Fibroblast of lung (primary cell): ENCODE data around the gene LRIT1. TPM values are rescaled to one million over a fixed set of nuclear protein-coding genes. Genes with fewer than 3 reads are reported as not detected.

Source experiments
- DNase-seq, 2 donors: peaks; one replicate each; pipeline versions ENCODE4 v3.0.0 to v3.0.0-alpha.2; 2010; ENCODE audit warnings: low read depth in 2 of 2
- H2AFZ ChIP-seq: 2 replicates; pipeline ENCODE4 v1.5.1; 2012; ENCODE audit warnings: low read length, control low read depth, inconsistent platforms
- H3K27ac ChIP-seq: 2 replicates; pipeline ENCODE4 v1.5.1; 2011; ENCODE audit warnings: low read length, control low read depth; ENCODE audit not compliant: insufficient read depth
- H3K27me3 ChIP-seq: 2 replicates; pipeline ENCODE4 v1.5.1; 2011; ENCODE audit warnings: mild to moderate bottlenecking, low read length; ENCODE audit not compliant: control insufficient read depth, insufficient read depth
- H3K36me3 ChIP-seq: 2 replicates; pipeline ENCODE4 v1.5.1; 2011; ENCODE audit warnings: low read length; ENCODE audit not compliant: control insufficient read depth, insufficient read depth
- H3K4me1 ChIP-seq: 2 replicates; pipeline ENCODE4 v1.5.1; 2011; ENCODE audit warnings: low read length; ENCODE audit not compliant: control insufficient read depth, insufficient read depth; ENCODE audit errors: extremely low read depth
- H3K4me2 ChIP-seq: 2 replicates; pipeline ENCODE4 v1.5.1; 2011; ENCODE audit warnings: low read length, control low read depth; ENCODE audit not compliant: insufficient read depth; ENCODE audit errors: extremely low read depth
- H3K4me3 ChIP-seq, 4 experiments: fragments of 200-600 bp in 1 of 4; sonication (generic) in 1 of 4; replicated peaks in 1 of 4; 2 replicates each; pipeline ENCODE4 v1.5.1; 2011 to 2016; ENCODE audit warnings: low read length in 4 of 4, low read depth in 3 of 4, mild to moderate bottlenecking in 3 of 4, control low read depth in 2 of 4, inconsistent platforms in 1 of 4, mixed read lengths in 1 of 4; ENCODE audit not compliant: insufficient read depth in 1 of 4; ENCODE audit errors: control extremely low read depth in 1 of 4
- H3K79me2 ChIP-seq: 2 replicates; pipeline ENCODE4 v1.5.1; 2012; ENCODE audit warnings: mild to moderate bottlenecking, low read length, inconsistent platforms; ENCODE audit not compliant: control insufficient read depth, insufficient read depth
- H3K9ac ChIP-seq: 2 replicates; pipeline ENCODE4 v1.5.1; 2011; ENCODE audit warnings: mild to moderate bottlenecking, low read length, control low read depth; ENCODE audit not compliant: insufficient read depth
- H3K9me3 ChIP-seq: 2 replicates; pipeline ENCODE4 v1.5.1; 2012; ENCODE audit warnings: low read depth, low read length; ENCODE audit not compliant: control insufficient read depth, insufficient read depth
- H4K20me1 ChIP-seq: 2 replicates; pipeline ENCODE4 v1.5.1; 2011; ENCODE audit warnings: low read length; ENCODE audit not compliant: control insufficient read depth, insufficient read depth; ENCODE audit errors: extremely low read depth
- CTCF ChIP-seq, 2 donors: IDR thresholded peaks in 1 of 2; conservative IDR thresholded peaks in 1 of 2; 1 replicate in 1 of 2; 2 replicates in 1 of 2; pipeline ENCODE4 v1.5.1; 2011 to 2012; ENCODE audit warnings: low read length in 2 of 2, control low read depth in 1 of 2, inconsistent platforms in 1 of 2, low read depth in 1 of 2, mild to moderate bottlenecking in 1 of 2
- EZH2 ChIP-seq: IDR thresholded peaks from 2 replicates; pipeline ENCODE4 v1.5.1; 2012; ENCODE audit warnings: low read length, control low read depth, mild to moderate bottlenecking; ENCODE audit errors: missing control alignments
- polyA plus RNA-seq, 2 donors: library from polyadenylated mRNA; depleted of rRNA in 1 of 2; stranded (reverse) in 1 of 2; unstranded in 1 of 2; fragments of >200 nt; gene quantifications; 2 replicates each; pipeline ENCODE4 v1.2.1, GENCODE V29; 2011 to 2012; ENCODE audit warnings: missing spikeins in 1 of 2
- total RNA-seq: library from RNA; depleted of rRNA; stranded (reverse); fragments of >200 nt; gene quantifications from 2 replicates; pipeline ENCODE4 v1.2.1, GENCODE V29; 2014

Gene LRIT1
- total and polyA plus RNA-seq, 2 donors (not counting 1 experiment from before 2014, with no cell fraction given), result not detected

GRCh38 chr10:84185526-84186175 is 55.7 kb downstream of the LRIT1 start:
- no peak for DNase-seq
- Histone ChIP-seq H3K4me1 (no peaks in the 10 kb centered on the region), H3K36me3 (no peaks in the 10 kb centered on the region), H3K27ac (no peak overlapping the region), H2AFZ (no peak overlapping the region), H3K9ac (no peak overlapping the region), H4K20me1 (no peaks in the 10 kb centered on the region), H3K79me2 (no peaks in the 10 kb centered on the region), H3K27me3 (no peaks in the 10 kb centered on the region), H3K4me2 (no peak overlapping the region), H3K9me3 (no peaks in the 10 kb centered on the region), H3K4me3 (no peak overlapping the region)
- TF ChIP-seq EZH2, result no peak
- no peak for TF ChIP-seq CTCF (conservative IDR thresholded peaks at IDR 0.05 in 1 of 2, IDR thresholded peaks at IDR 0.05 in 1 of 2; ENCODE audit: low read depth in 1 of 2, low read length in 2 of 2)

- H3K4me2 ChIP-seq, result no peak overlapping the region
- no peak overlapping the region for H3K9ac ChIP-seq
- no peak overlapping the region for H3K27ac ChIP-seq
- no peak for TF ChIP-seq CTCF (conservative IDR thresholded peaks at IDR 0.05 in 1 of 2, IDR thresholded peaks at IDR 0.05 in 1 of 2; ENCODE audit: low read depth in 1 of 2, low read length in 2 of 2)
- H3K27me3 ChIP-seq, result no peaks in the 10 kb centered on the region
- H3K36me3 ChIP-seq, result no peaks in the 10 kb centered on the region
- no peaks in the 10 kb centered on the region for H3K4me1 ChIP-seq
- no peak overlapping the region for H2AFZ ChIP-seq
- no peaks in the 10 kb centered on the region for H3K9me3 ChIP-seq
- DNase-seq, result no peak
- H3K79me2 ChIP-seq, result no peaks in the 10 kb centered on the region
- no peaks in the 10 kb centered on the region for H4K20me1 ChIP-seq
- H3K4me3 ChIP-seq, result no peak overlapping the region
Measured at GRCh38 chr10:84184517-84184916, 56.8 kb downstream of the LRIT1 start.

- Histone ChIP-seq H3K4me1 (no peaks in the 10 kb centered on the region), H3K27me3 (no peaks in the 10 kb centered on the region), H3K36me3 (no peaks in the 10 kb centered on the region), H3K9me3 (no peaks in the 10 kb centered on the region), H3K4me2 (no peak overlapping the region), H3K4me3 (no peak overlapping the region), H3K9ac (no peak overlapping the region), H3K79me2 (no peaks in the 10 kb centered on the region), H4K20me1 (no peaks in the 10 kb centered on the region), H2AFZ (no peak overlapping the region), H3K27ac (no peak overlapping the region)
- TF ChIP-seq EZH2 (no peak), CTCF (conservative IDR thresholded peaks at IDR 0.05 in 1 of 2, IDR thresholded peaks at IDR 0.05 in 1 of 2; ENCODE audit: low read depth in 1 of 2, low read length in 2 of 2) (no peak)
- DNase-seq, result no peak
Measured at GRCh38 chr10:84181631-84182030, 59.7 kb downstream of the LRIT1 start.

Other genes starting within 250 kb of the LRIT1 start
- gene GHITM, start 102.0 kb downstream of the LRIT1 start, total RNA-seq, result 233 and 259 TPM in 2 replicates
- gene GHITM, start 102.0 kb downstream of the LRIT1 start, polyA plus RNA-seq, result 167 and 181 TPM in 2 replicates
- gene GPR15LG, start 67.7 kb downstream of the LRIT1 start, total RNA-seq, result not detected in 2 replicates
- gene GPR15LG, start 67.7 kb downstream of the LRIT1 start, polyA plus RNA-seq, result not detected in 2 replicates
- gene CDHR1, start 47.0 kb downstream of the LRIT1 start, total RNA-seq, result not detected in 2 replicates
- 0.02 and 0.05 TPM in 2 replicates for gene CDHR1, start 47.0 kb downstream of the LRIT1 start, polyA plus RNA-seq
- not detected in 2 replicates for gene LRIT2, start 16.0 kb downstream of the LRIT1 start, total RNA-seq
- not detected in 2 replicates for gene LRIT2, start 16.0 kb downstream of the LRIT1 start, polyA plus RNA-seq
- gene RGR, start 3.5 kb upstream of the LRIT1 start, total RNA-seq, result not detected in 2 replicates
- not detected in 2 replicates for gene RGR, start 3.5 kb upstream of the LRIT1 start, polyA plus RNA-seq
- 23.6 and 28.2 TPM in 2 replicates for gene CCSER2, start 87.0 kb upstream of the LRIT1 start, total RNA-seq
- gene CCSER2, start 87.0 kb upstream of the LRIT1 start, polyA plus RNA-seq, result 60.1 and 65.4 TPM in 2 replicates